Measurements from ENCODE around the gene KCND3. TPM values are rescaled to one million over a fixed set of nuclear protein-coding genes. Genes with fewer than 3 reads are reported as not detected.

Gene KCND3
- total and polyA plus RNA-seq, 2 of the 4 experiments (the other 2 are of a cell fraction), result under 0.01 to 0.03 TPM

DNA sequence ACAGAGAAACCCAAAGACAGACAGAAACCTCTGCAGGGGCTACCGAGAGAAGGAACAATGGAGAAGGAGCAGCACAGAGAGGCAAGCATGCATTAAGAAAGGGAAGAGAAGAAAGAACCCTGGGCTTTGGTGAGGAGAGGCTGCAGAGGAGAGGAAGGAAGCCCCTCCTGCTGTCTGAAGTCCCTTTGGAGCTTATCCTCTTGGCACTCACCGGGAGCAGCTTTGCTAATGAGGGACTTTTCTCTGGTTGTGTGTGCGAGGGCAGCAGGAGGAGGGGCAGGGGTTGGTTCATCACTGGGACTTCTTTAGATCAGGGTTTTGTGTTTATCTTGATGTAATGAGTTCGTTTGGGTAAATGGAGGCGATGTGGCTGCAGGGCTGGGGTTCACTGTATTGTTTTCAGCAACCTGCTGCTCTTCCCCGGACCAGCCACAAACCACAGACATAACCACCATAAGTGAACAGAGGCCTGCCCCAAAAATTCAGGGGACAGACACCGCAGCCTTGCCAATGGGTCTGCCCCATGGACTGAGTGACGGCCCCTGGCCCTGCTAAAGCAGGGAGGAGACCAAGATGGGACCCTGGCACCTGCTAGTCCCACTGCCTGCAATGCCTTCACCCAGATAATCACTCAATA, 100.6 kb downstream of the KCND3 start:
- H4K5ac ChIP-seq (ENCODE audit: low read depth, low read length), result no peak overlapping the region
- H3K18ac ChIP-seq (ENCODE audit: low read depth, low read length), result no peak overlapping the region
- no peak overlapping the region for H3K4me2 ChIP-seq (ENCODE audit: low read depth, low read length)
- H3K4me3 ChIP-seq (ENCODE audit: insufficient read depth, low read depth, low read length), result no peak overlapping the region
- H2BK5ac ChIP-seq (ENCODE audit: low read depth, low read length, poor library complexity, severe bottlenecking), result no peak overlapping the region
- DNase-seq (no peak), ATAC-seq (ENCODE audit: low read depth) (no peak)
- no peak overlapping the region for H3K14ac ChIP-seq (replicated peaks; ENCODE audit: low read depth, low read length)
- no peak overlapping the region for H3K23ac ChIP-seq (ENCODE audit: low read depth, low read length)
- H3K27me3 ChIP-seq (ENCODE audit: control insufficient read depth, insufficient read depth, low read length), result peaks cover 30% of the 10 kb centered on the region; the same call in 1 of the 2 replicates
- no peak overlapping the region for H2AK9ac ChIP-seq (replicated peaks; ENCODE audit: low read depth, low read length, poor library complexity)
- H2BK15ac ChIP-seq (ENCODE audit: low read depth, low read length), result no peak overlapping the region
- no peaks in the 10 kb centered on the region for H3K4me1 ChIP-seq (ENCODE audit: control insufficient read depth, insufficient read depth, low read length)
- H4K8ac ChIP-seq (ENCODE audit: low read depth in 2 of 2, low read length in 2 of 2), result no peak overlapping the region
- H3K9me1 ChIP-seq (ENCODE audit: insufficient read depth, low read length), result no peaks in the 10 kb centered on the region; the same call in 1 of the 2 replicates
- H3K79me1 ChIP-seq (ENCODE audit: low read depth in 1 of 2, low read length in 2 of 2), result no peaks in the 10 kb centered on the region
- in situ Hi-C loops (cut with MboI; ENCODE audit: low sequenced_read_pairs), result no loop called here
- CTCF ChIA-PET, result interaction anchor here (0.6 kb wide), 1 partner anchor 723 kb away, joined by 5 read pairs; no protein-coding TSS in a partner anchor
- WGBS, 2 experiments (ENCODE audit: extremely low coverage in 2 of 2, insufficient read length in 1 of 2), result 80% methylated on average over 1 of the region's 8 CpGs; no CpG with 5 or more reads in 1 of the 2 experiments
- no peak overlapping the region for H3K27ac ChIP-seq (ENCODE audit: insufficient read depth, low read length)
- H2AK5ac ChIP-seq (ENCODE audit: low read depth, low read length), result no peak overlapping the region
- no peak overlapping the region for H2BK20ac ChIP-seq (ENCODE audit: low read depth, low read length)
- H3K4ac ChIP-seq (ENCODE audit: low read depth, low read length), result no peak overlapping the region
- H3K9me3 ChIP-seq (ENCODE audit: control insufficient read depth, insufficient read depth, low read length), result no peaks in the 10 kb centered on the region
- H4K91ac ChIP-seq (ENCODE audit: insufficient read depth, low read depth, low read length), result no peak overlapping the region
- no peaks in the 10 kb centered on the region for H3K36me3 ChIP-seq (ENCODE audit: control insufficient read depth, insufficient read depth, low read length)
- no peak overlapping the region for H3K9ac ChIP-seq (ENCODE audit: low read depth, low read length)
- no peak overlapping the region for H3K56ac ChIP-seq (ENCODE audit: extremely low read depth, insufficient read depth, low read length)
- BruUV-seq (replicated peaks), result no TSS peak
- intact Hi-C loops (cut with micrococcal nuclease), result no loop called here
- peak overlapping the region; percentile 7 for H2AFZ ChIP-seq (replicated peaks; ENCODE audit: low read length, poor library complexity)
- POLR2A ChIA-PET (ENCODE audit: unreplicated experiment), result no interaction called here
- H2BK120ac ChIP-seq (ENCODE audit: low read depth, low read length), result no peak overlapping the region
- TF ChIP-seq, protein P1, sequence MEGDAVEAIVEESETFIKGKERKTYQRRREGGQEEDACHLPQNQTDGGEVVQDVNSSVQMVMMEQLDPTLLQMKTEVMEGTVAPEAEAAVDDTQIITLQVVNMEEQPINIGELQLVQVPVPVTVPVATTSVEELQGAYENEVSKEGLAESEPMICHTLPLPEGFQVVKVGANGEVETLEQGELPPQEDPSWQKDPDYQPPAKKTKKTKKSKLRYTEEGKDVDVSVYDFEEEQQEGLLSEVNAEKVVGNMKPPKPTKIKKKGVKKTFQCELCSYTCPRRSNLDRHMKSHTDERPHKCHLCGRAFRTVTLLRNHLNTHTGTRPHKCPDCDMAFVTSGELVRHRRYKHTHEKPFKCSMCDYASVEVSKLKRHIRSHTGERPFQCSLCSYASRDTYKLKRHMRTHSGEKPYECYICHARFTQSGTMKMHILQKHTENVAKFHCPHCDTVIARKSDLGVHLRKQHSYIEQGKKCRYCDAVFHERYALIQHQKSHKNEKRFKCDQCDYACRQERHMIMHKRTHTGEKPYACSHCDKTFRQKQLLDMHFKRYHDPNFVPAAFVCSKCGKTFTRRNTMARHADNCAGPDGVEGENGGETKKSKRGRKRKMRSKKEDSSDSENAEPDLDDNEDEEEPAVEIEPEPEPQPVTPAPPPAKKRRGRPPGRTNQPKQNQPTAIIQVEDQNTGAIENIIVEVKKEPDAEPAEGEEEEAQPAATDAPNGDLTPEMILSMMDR (conservative IDR thresholded peaks at IDR 0.05; ENCODE audit: low read depth, low read length), result no peak
- TF ChIP-seq SMC3 (IDR thresholded peaks at IDR 0.05; ENCODE audit: low read depth, low read length) (no peak), FOS (IDR thresholded peaks at IDR 0.05; ENCODE audit: low read depth, low read length) (no peak), NFE2L2 (IDR thresholded peaks at IDR 0.05; ENCODE audit: low read depth, low read length) (no peak)
- dilution Hi-C loops (cut with HindIII; ENCODE audit: low sequenced_read_pairs, unreplicated experiment), result no loop called here
- H4K20me1 ChIP-seq (ENCODE audit: insufficient read depth, low read length), result no peaks in the 10 kb centered on the region

All from IMR-90 (cell line).